HG02938 (cell line): ENCODE measurements around the gene SEC24D.

Source experiments
- ATAC-seq: cut with Tn5 transposase; IDR thresholded peaks from one replicate; pipeline ENCODE4 v1.9.1; 2021; ENCODE audit warnings: mild to moderate bottlenecking, moderate library complexity; ENCODE audit not compliant: unreplicated experiment

The SEC24D gene

GRCh38 chr4:118753685-118754084 is 82.2 kb downstream of the SEC24D start:
- no peak for ATAC-seq

GRCh38 chr4:118753096-118753495 is 82.8 kb downstream of the SEC24D start:
- ATAC-seq, result no peak

DNA sequence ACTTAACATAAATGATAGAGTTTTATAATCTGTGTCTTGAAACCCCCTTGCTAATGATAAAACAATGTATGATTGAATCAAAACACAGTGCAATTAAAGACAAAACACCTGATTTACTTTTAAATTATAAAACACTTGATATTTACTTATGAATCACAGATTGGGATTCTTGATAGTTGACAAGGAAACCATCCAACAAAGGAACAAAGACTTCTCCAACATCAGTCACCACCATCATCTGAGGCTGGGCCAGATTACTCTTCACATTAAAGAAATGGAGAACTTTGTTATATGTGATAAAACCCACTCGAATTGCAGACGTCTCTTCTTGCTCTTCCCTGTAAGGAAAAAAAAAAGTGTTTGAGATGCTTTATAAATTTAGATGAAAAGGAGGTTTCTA is 83.4 kb downstream of the SEC24D start:
- no peak for ATAC-seq

DNA sequence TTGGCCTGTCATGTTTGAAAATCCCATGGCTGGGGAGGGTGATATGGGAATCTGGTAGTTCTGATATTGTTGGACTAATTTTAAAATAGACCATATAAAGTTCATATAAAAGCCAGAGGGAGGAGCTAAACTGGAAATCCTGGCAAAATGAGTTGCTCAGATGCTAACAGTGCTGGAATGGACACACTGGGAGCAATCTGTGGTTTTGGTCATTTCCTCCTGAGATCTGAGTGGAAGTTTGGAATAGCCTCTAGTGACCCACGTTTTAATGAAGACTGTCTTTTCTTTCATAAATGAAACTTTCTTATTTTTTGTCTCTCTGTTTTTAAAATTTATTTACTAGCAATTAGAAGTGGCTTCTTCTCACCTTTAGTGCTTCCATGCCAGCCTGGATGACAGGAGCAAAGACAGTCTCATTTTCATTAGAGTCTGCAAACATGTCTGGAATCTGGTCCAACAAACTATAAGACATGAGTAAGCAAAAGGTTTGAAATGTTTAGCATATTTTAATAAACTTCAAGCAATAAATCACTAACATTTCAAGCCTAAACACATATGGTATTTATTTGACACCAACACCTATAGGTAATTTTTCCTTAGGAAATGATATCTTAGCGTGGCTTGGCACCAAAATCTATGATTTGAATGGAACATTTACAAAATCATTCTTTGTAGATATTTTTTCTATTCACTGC is 84.2 kb downstream of the SEC24D start:
- ATAC-seq, result no peak

GRCh38 chr4:118749347-118749988 is 86.5 kb downstream of the SEC24D start:
- ATAC-seq, result no peak

- no peak for ATAC-seq
These were observed 89.5 kb downstream of the SEC24D start for GRCh38 chr4:118746251-118746919.

GRCh38 chr4:118745357-118745756 is 90.6 kb downstream of the SEC24D start:
- no peak for ATAC-seq

DNA sequence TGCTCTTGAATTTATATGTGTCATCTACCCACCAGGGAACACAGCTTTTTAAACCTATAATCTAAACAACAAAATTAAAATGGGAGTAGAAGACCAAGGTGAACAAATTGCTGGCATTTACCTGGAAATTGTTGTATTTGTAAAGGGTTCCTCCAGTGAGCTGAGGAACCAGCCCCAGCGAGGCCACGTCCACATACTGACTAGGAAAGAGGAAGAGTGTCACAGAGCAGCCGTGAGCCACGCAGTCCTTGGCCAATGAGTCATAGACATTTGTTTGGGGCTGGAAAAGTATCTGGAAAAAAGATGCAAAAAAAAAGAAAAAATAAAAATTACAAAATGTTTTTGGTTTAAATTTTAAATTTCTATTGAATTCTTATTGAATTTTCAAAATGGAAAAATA is 92.1 kb downstream of the SEC24D start:
- no peak for ATAC-seq

- no peak for ATAC-seq
These were observed 93.9 kb downstream of the SEC24D start for GRCh38 chr4:118742050-118742449.

GRCh38 chr4:118741301-118741855 is 94.5 kb downstream of the SEC24D start:
- no peak for ATAC-seq

- no peak for ATAC-seq
These were observed 95.1 kb downstream of the SEC24D start for GRCh38 chr4:118740869-118741268.

DNA sequence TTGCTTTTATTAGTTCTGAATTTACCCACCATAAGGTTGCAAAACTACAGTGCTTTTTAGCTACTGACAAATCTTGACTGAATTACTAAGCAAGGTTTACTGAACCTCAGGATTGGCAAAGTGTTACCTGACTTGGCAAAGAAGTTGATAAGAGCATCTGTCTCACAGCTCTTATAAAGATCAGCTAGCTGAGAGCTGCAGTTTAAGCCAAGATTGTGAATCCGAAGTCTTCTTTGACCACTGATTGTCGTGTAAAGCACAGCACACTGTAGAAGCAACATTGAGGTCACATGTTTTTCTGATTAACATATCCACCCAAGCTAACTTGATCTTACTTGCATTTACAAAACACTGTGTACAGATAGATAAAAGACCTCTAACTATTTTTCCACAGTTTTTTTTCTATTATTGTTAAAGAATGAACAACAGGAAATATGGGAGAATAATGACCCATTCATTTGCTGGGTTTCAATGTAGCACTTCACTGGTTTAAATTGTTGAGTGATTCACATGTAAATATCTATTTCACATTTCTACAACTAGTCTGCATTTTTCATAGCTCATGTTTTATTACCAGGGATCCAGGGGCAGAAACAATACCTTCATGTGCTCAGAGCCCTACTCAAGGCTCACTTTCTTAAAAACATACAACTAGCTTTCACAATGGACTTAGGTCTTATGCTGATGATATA is 96.8 kb downstream of the SEC24D start:
- ATAC-seq, result no peak

- no peak for ATAC-seq
These were observed 97.8 kb downstream of the SEC24D start for GRCh38 chr4:118738090-118738489.

GRCh38 chr4:118736900-118737299 is 99.0 kb downstream of the SEC24D start:
- ATAC-seq, result no peak

DNA sequence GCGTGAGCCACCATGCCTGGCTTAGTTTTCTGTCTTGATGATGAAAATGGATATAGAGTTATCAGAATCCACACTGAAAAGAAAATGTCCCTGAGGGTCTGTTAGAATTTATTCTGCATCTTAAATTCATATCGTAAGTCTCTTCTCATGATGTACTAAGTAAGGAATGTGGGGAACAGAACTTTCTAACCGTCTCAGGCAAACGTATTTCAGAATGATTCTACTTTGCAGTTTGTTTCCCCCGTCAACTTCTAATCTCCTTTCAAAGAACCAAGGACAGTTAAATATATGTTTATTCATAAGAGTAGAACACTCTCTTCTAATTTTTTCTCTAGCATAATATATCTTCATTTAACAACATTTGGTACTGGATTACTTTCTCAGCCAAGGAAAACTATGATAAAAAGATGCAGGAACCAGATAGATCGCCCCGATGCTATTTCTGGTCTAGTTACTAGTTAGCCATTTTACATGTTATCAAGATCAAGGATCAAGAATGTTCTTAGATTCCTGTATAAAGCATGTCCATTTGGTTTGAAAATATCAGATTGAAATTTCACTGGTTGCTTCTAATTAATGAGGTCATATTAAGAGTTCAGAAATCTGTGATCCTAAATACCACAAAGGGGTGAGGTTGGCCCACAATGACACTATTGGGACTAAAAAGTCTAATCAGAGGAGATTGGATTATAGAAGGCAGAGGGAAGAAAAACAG is 101.3 kb downstream of the SEC24D start:
- ATAC-seq, result no peak

DNA sequence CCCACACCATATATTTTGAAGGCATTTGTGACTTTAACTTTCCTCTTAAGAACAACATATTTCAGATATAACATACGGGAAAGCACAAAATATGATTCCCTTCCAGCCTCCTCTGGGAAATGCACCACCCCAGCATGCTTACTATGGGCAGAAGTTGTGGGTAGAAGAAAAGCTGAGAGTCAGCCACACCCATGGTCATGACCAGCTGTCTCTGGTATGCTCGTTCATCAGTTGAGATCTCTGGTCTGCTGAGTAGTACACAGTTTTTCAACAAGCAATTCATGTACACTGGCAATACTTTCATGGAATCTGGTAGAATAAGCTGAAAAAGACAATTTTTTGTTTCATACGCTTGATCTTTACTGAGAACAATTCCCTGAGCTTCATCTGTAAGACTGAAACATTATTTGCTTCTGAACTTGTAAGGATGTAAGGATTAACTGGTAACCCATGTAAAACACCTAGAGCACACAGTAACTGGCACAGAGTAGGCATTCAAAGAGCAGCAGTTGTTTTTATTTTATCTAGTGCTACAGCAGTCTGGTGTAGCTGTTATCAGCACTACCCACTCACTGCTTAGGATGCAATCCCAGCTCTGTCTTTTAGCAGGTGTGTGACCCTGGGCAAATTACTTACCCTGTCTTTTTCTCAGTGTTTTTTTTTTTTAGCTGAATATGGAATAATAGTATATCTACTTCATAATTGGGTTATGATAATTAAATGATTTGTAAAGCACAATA is 103.2 kb downstream of the SEC24D start:
- no peak for ATAC-seq

- no peak for ATAC-seq
These were observed 105.2 kb downstream of the SEC24D start for GRCh38 chr4:118730683-118731082.

- no peak for ATAC-seq
These were observed 106.3 kb downstream of the SEC24D start for GRCh38 chr4:118729287-118730286.

GRCh38 chr4:118727360-118727759 is 108.6 kb downstream of the SEC24D start:
- no peak for ATAC-seq
